Chondrocyte (in vitro differentiated cells): Measurements from ENCODE around the gene ZNF670. TPM values are rescaled to one million over a fixed set of nuclear protein-coding genes. Genes with fewer than 3 reads are reported as not detected.
A peak's percentile ranks its signal among the peaks of the same experiment; 100 is the strongest.

ENCODE experiments used
- DNase-seq: peaks from one replicate; pipeline ENCODE4 v3.0.0; 2021; ENCODE audit warnings: mixed read lengths, low spot score
- H3K27ac Mint-ChIP-seq: one replicate; pipeline ENCODE4 v1.8.0; 2021; ENCODE audit warnings: mild to moderate bottlenecking, moderate library complexity, mixed read lengths; ENCODE audit not compliant: unreplicated experiment
- H3K27me3 Mint-ChIP-seq: 2 replicates; pipeline ENCODE4 v1.8.0; 2021; ENCODE audit warnings: low read depth, mixed read lengths
- H3K36me3 Mint-ChIP-seq: 2 replicates; pipeline ENCODE4 v1.8.0; 2021; ENCODE audit warnings: low read depth, mixed read lengths
- H3K4me1 Mint-ChIP-seq: 2 replicates; pipeline ENCODE4 v1.8.0; 2021; ENCODE audit warnings: low read depth, mild to moderate bottlenecking, mixed read lengths
- H3K4me3 Mint-ChIP-seq: one replicate; pipeline ENCODE4 v1.8.0; 2021; ENCODE audit warnings: mild to moderate bottlenecking, moderate library complexity, mixed read lengths; ENCODE audit not compliant: unreplicated experiment
- H3K9me3 Mint-ChIP-seq: 2 replicates; pipeline ENCODE4 v1.8.0; 2021; ENCODE audit warnings: low read depth, mixed read lengths
- CTCF ChIP-seq: fragments of 200-600 bp; sonication (generic); IDR thresholded peaks from 2 replicates; pipeline ENCODE4 v1.5.0; 2021; ENCODE audit warnings: antibody characterized with exemption, mild to moderate bottlenecking, moderate library complexity
- total RNA-seq: library from RNA; stranded (reverse); gene quantifications from 3 replicates; pipeline ENCODE4 v1.2.1, GENCODE V29; 2021

Gene ZNF670
- total RNA-seq, 1 donor from 2014 or later, result 2.7 TPM

GRCh38 chr1:247060771-247061170 is 17.8 kb downstream of the ZNF670 start:
- Mint-ChIP-seq H3K36me3 (peaks cover 2% of the 10 kb centered on the region), H3K9me3 (peaks cover 19% of the 10 kb centered on the region)

GRCh38 chr1:247056071-247056470 is 22.5 kb downstream of the ZNF670 start:
- Mint-ChIP-seq H3K4me3 (no peak overlapping the region), H3K36me3 (peaks cover 17% of the 10 kb centered on the region), H3K4me1 (peaks cover 23% of the 10 kb centered on the region), H3K9me3 (peaks cover 47% of the 10 kb centered on the region), H3K27ac (peak overlapping the region; percentile 20), H3K27me3 (no peaks in the 10 kb centered on the region)
- no peak for TF ChIP-seq CTCF
- DNase-seq, result no peak

More at GRCh38 chr1:247060771-247061170, 17.8 kb downstream of the ZNF670 start:
- H3K27ac Mint-ChIP-seq, result no peak overlapping the region
- H3K4me3 Mint-ChIP-seq, result no peak overlapping the region
- peaks cover 11% of the 10 kb centered on the region for H3K4me1 Mint-ChIP-seq
- H3K27me3 Mint-ChIP-seq, result no peaks in the 10 kb centered on the region
- TF ChIP-seq CTCF, result no peak
- DNase-seq, result no peak

GRCh38 chr1:247054992-247055415 is 23.6 kb downstream of the ZNF670 start:
- peaks cover 23% of the 10 kb centered on the region for H3K4me1 Mint-ChIP-seq
- TF ChIP-seq CTCF, result no peak
- DNase-seq, result no peak
- H3K9me3 Mint-ChIP-seq, result peaks cover 50% of the 10 kb centered on the region
- H3K27me3 Mint-ChIP-seq, result no peaks in the 10 kb centered on the region
- H3K36me3 Mint-ChIP-seq, result peaks cover 19% of the 10 kb centered on the region
- no peak overlapping the region for H3K4me3 Mint-ChIP-seq
- H3K27ac Mint-ChIP-seq, result peak overlapping the region; percentile 15

GRCh38 chr1:247047702-247048101 is 30.9 kb downstream of the ZNF670 start:
- Mint-ChIP-seq H3K4me1 (no peaks in the 10 kb centered on the region), H3K27ac (no peak overlapping the region), H3K27me3 (no peaks in the 10 kb centered on the region), H3K9me3 (peaks cover 62% of the 10 kb centered on the region), H3K4me3 (no peak overlapping the region), H3K36me3 (peaks cover 26% of the 10 kb centered on the region)
- no peak for DNase-seq
- no peak for TF ChIP-seq CTCF

GRCh38 chr1:247047260-247047659 is 31.4 kb downstream of the ZNF670 start:
- TF ChIP-seq CTCF, result no peak
- Mint-ChIP-seq H3K9me3 (peaks cover 62% of the 10 kb centered on the region), H3K27me3 (no peaks in the 10 kb centered on the region), H3K27ac (no peak overlapping the region), H3K36me3 (peaks cover 23% of the 10 kb centered on the region), H3K4me3 (no peak overlapping the region), H3K4me1 (no peaks in the 10 kb centered on the region)
- no peak for DNase-seq
